Subcutaneous adipose tissue (tissue), 4 donors: ENCODE measurements around the gene PBRM1. TPM values are rescaled to one million over a fixed set of nuclear protein-coding genes. Genes with fewer than 3 reads are reported as not detected.

ENCODE experiments used
- total RNA-seq, 4 donors: library from RNA; depleted of rRNA; stranded (reverse); fragments of >200 nt; gene quantifications; one replicate each; pipeline ENCODE4 v1.1.0, GENCODE V29; 2016
- TF ChIP-seq, protein P1 (sequence below): fragments of 450-650 bp; IDR thresholded peaks from one replicate; pipeline ENCODE4 v1.5.1; 2016; ENCODE audit warnings: low read depth, mild to moderate bottlenecking, control low read depth, antibody characterized with exemption, moderate library complexity

Gene PBRM1
- total RNA-seq, 4 donors from 2014 or later: 92.7 to 125 (median 104) TPM

DNA sequence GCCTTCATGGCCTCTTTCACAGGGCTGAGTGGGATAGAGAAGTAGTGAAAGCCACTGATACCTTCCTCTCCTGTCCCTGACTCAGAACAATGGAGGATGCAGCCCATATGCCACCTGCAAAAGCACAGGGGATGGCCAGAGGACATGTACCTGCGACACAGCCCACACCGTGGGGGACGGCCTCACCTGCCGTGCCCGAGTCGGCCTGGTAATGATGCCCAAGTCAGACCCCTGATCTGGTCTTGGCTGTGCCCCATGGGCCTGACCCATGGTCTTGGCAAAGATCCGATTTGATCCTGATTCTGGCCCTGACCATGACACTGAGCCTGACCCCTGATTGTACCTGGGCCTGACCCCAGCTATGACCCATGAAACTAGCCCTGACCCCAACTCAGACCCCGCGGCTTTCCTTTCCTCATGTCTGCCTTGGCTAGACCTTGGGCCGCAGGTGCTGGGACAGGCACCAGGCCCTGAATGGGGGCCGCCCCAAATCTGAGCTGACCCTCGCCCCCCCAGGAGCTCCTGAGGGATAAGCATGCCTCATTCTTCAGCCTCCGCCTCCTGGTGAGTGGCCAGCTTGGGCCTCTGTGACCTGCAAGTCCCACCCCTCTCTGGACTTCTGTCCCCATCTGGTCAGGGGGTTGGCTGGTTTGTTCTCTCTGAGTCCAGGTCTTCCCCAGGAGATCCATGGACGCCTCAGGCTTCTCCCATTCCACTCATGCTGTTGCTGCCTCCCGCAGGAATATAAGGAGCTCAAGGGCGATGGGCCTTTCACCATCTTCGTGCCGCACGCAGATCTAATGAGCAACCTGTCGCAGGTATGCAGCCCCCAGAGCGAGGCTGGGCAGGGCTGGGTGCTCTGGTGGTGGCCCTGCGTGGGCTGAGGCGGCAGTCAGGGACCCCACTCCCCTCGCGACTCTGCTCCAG lies 167.7 kb downstream of the PBRM1 start:
- TF ChIP-seq, protein P1, sequence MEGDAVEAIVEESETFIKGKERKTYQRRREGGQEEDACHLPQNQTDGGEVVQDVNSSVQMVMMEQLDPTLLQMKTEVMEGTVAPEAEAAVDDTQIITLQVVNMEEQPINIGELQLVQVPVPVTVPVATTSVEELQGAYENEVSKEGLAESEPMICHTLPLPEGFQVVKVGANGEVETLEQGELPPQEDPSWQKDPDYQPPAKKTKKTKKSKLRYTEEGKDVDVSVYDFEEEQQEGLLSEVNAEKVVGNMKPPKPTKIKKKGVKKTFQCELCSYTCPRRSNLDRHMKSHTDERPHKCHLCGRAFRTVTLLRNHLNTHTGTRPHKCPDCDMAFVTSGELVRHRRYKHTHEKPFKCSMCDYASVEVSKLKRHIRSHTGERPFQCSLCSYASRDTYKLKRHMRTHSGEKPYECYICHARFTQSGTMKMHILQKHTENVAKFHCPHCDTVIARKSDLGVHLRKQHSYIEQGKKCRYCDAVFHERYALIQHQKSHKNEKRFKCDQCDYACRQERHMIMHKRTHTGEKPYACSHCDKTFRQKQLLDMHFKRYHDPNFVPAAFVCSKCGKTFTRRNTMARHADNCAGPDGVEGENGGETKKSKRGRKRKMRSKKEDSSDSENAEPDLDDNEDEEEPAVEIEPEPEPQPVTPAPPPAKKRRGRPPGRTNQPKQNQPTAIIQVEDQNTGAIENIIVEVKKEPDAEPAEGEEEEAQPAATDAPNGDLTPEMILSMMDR: no peak

GRCh38 chr3:52516509-52517195 lies 169.1 kb downstream of the PBRM1 start:
- TF ChIP-seq, protein P1: no peak

- TF ChIP-seq, protein P1: no peak
These were observed 170.5 kb downstream of the PBRM1 start for GRCh38 chr3:52515192-52515591.

DNA sequence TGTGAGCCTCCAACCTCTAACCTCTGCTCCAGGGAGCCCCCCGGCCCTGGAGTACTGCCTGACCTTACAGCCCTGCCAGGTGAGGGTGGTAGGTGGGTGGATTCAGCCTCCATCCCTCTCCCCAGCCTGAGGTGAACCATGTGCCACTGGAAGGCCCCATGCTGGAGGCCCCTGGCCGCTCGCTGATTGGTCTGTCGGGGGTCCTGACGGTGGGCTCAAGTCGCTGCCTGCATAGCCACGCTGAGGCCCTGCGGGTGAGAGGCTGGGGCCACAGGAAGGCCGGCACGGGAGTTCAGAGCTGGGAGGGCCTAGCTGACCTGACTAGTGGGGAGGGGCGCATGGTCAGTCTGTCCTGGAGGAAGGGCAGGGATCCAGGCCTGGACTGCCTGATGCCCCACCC lies 171.1 kb downstream of the PBRM1 start:
- TF ChIP-seq, protein P1: no peak

DNA sequence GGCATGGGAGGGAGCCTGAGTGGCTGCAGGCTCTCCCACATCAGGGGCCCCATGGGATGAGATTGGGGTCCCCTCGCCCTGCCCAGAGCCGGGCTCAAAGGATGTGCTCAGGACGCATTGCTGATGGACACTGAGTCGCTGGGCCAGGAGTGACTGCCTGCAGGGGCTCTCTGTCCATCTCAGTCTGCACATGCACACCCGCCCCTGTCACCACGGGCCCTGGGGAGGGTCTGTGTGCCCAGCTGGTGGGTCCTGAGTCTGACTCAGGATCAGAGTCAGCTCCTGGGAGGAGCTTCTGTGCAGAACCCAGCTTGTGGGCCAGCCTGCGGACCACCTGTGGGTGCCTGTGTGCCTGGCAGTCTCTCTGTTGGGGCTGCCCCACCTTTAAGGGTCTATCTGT lies 172.4 kb downstream of the PBRM1 start:
- TF ChIP-seq, protein P1: no peak

GRCh38 chr3:52512727-52513126 lies 173.0 kb downstream of the PBRM1 start:
- TF ChIP-seq, protein P1: no peak

GRCh38 chr3:52512105-52512504 lies 173.6 kb downstream of the PBRM1 start:
- TF ChIP-seq, protein P1: no peak
